Measurements from ENCODE around the gene CSTB.
A peak's percentile ranks its signal among the peaks of the same experiment; 100 is the strongest.

CSTB gene

GRCh38 chr21:43766734-43767497 is 9.2 kb downstream of the CSTB start:
- Histone ChIP-seq H3K36me3 (ENCODE audit: insufficient read depth, low read length) (no peaks in the 10 kb centered on the region), H3K27me3 (ENCODE audit: insufficient read depth, low read length) (no peaks in the 10 kb centered on the region), H3K27ac (ENCODE audit: low read depth, low read length) (no peak overlapping the region), H3K79me2 (ENCODE audit: control insufficient read depth, insufficient read depth, low read length, unreplicated experiment) (no peaks in the 10 kb centered on the region), H3K4me1 (ENCODE audit: control insufficient read depth, insufficient read depth, low read length, unreplicated experiment) (peaks cover 23% of the 10 kb centered on the region), H3K4me3 (ENCODE audit: low read depth, low read length) (no peak overlapping the region), H2AFZ (ENCODE audit: low read length, unreplicated experiment) (no peak overlapping the region)

- Histone ChIP-seq H3K27me3 (ENCODE audit: insufficient read depth, low read length) (no peaks in the 10 kb centered on the region), H3K79me2 (ENCODE audit: control insufficient read depth, insufficient read depth, low read length, unreplicated experiment) (no peaks in the 10 kb centered on the region), H3K4me1 (ENCODE audit: control insufficient read depth, insufficient read depth, low read length, unreplicated experiment) (peaks cover 23% of the 10 kb centered on the region), H3K4me3 (ENCODE audit: low read depth, low read length) (no peak overlapping the region), H2AFZ (ENCODE audit: low read length, unreplicated experiment) (no peak overlapping the region), H3K27ac (ENCODE audit: low read depth, low read length) (peak overlapping the region; percentile 34; the same call in 1 of the 2 replicates), H3K36me3 (ENCODE audit: insufficient read depth, low read length) (no peaks in the 10 kb centered on the region)
Measured at GRCh38 chr21:43764576-43765495, 11.3 kb downstream of the CSTB start.

- no peaks in the 10 kb centered on the region for H3K79me2 ChIP-seq (ENCODE audit: control insufficient read depth, insufficient read depth, low read length, unreplicated experiment)
- H3K4me3 ChIP-seq (ENCODE audit: low read depth, low read length), result no peak overlapping the region
- H3K4me1 ChIP-seq (ENCODE audit: control insufficient read depth, insufficient read depth, low read length, unreplicated experiment), result peaks cover 23% of the 10 kb centered on the region
- no peak overlapping the region for H3K27ac ChIP-seq (ENCODE audit: low read depth, low read length)
- no peaks in the 10 kb centered on the region; the same call in 1 of the 2 replicates for H3K36me3 ChIP-seq (ENCODE audit: insufficient read depth, low read length)
- H3K27me3 ChIP-seq (ENCODE audit: insufficient read depth, low read length), result no peaks in the 10 kb centered on the region
- no peak overlapping the region for H2AFZ ChIP-seq (ENCODE audit: low read length, unreplicated experiment)
Measured at GRCh38 chr21:43763901-43764523, 12.1 kb downstream of the CSTB start.

- Histone ChIP-seq H2AFZ (ENCODE audit: low read length, unreplicated experiment) (no peak overlapping the region), H3K4me3 (ENCODE audit: low read depth, low read length) (no peak overlapping the region), H3K4me1 (ENCODE audit: control insufficient read depth, insufficient read depth, low read length, unreplicated experiment) (peaks cover 23% of the 10 kb centered on the region), H3K36me3 (ENCODE audit: insufficient read depth, low read length) (no peaks in the 10 kb centered on the region; the same call in 1 of the 2 replicates), H3K27ac (ENCODE audit: low read depth, low read length) (no peak overlapping the region), H3K27me3 (ENCODE audit: insufficient read depth, low read length) (no peaks in the 10 kb centered on the region), H3K79me2 (ENCODE audit: control insufficient read depth, insufficient read depth, low read length, unreplicated experiment) (no peaks in the 10 kb centered on the region)
Measured at GRCh38 chr21:43762303-43763128, 13.6 kb downstream of the CSTB start.

DNA sequence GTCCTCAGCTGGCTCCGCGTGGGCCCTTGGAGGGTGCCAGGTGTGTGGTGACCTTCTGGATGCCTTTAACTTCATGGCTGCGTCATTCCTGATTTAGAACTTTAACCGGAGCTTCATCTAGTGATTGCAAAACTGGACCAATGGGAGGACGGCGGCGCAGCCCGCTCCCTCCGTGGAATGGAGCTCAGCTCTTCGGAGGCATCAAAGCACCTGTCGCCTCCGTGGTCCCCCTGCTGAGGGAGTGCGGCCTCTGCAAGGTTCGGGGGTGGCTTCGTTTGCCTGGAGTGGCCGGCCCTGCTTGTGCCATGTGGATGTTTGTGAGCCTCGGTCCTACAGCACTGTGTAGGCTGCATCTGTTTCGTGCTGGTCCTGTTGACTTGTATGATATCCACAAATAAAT is 14.2 kb downstream of the CSTB start:
- Histone ChIP-seq H2AFZ (ENCODE audit: low read length, unreplicated experiment) (no peak overlapping the region), H3K4me3 (ENCODE audit: low read depth, low read length) (no peak overlapping the region), H3K4me1 (ENCODE audit: control insufficient read depth, insufficient read depth, low read length, unreplicated experiment) (peaks cover 28% of the 10 kb centered on the region), H3K79me2 (ENCODE audit: control insufficient read depth, insufficient read depth, low read length, unreplicated experiment) (no peaks in the 10 kb centered on the region), H3K27me3 (ENCODE audit: insufficient read depth, low read length) (no peaks in the 10 kb centered on the region), H3K27ac (ENCODE audit: low read depth, low read length) (no peak overlapping the region), H3K36me3 (ENCODE audit: insufficient read depth, low read length) (peaks cover 3% of the 10 kb centered on the region; the same call in 1 of the 2 replicates)

DNA sequence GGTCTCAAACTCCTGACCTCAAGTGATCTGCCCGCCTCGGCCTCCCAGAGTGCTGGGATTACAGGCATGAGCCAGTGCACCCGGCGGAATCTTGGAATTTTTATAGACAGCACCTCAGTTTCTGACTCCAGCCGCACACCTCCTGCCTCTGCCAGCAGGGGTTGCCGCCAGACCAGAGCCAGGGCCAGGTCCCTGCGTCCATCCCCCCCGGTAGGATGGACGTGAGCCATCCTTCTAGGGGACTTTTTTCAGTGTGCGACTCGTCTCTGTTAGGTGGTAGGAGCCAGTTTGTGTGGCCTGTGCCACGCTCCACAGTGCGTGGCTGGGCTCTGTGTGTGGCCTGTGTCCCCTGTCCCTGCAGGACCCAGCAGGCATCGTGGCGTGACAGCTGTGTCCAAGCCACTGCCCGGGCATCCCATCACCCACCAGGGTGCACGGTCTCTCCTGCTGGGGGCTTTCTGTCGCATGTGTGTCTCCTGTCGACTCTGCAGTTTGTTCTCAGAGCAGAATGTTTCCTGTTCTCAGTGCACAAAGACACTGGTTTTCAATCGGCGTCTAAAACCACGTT is 15.6 kb downstream of the CSTB start:
- Histone ChIP-seq H2AFZ (ENCODE audit: low read length, unreplicated experiment) (no peak overlapping the region), H3K4me1 (ENCODE audit: control insufficient read depth, insufficient read depth, low read length, unreplicated experiment) (peaks cover 31% of the 10 kb centered on the region), H3K79me2 (ENCODE audit: control insufficient read depth, insufficient read depth, low read length, unreplicated experiment) (no peaks in the 10 kb centered on the region), H3K27ac (ENCODE audit: low read depth, low read length) (no peak overlapping the region), H3K36me3 (ENCODE audit: insufficient read depth, low read length) (peaks cover 10% of the 10 kb centered on the region; the same call in 1 of the 2 replicates), H3K4me3 (ENCODE audit: low read depth, low read length) (no peak overlapping the region), H3K27me3 (ENCODE audit: insufficient read depth, low read length) (no peaks in the 10 kb centered on the region)

DNA sequence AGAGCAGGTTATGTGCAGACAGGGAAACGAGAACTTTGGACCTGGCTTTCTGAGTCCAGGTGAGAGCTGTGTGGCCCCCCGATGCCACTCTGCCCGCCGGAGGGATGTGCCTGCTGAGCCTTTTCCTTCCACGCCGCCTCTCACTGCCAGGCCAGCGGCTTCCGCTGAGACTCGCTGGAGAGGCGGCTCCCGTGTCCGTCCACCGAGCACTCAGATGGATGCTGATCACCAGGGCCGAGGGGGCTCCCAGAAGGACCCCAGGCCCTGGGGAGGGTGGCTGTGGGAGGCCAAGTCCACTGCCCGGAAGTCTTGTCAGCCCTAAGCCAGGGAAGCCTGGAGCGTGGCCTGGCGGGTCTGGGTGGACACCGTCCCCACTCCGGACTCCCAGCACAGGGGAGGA is 16.5 kb downstream of the CSTB start:
- no peak overlapping the region for H3K4me3 ChIP-seq (ENCODE audit: low read depth, low read length)
- no peak overlapping the region for H3K27ac ChIP-seq (ENCODE audit: low read depth, low read length)
- peaks cover 18% of the 10 kb centered on the region; the same call in 1 of the 2 replicates for H3K36me3 ChIP-seq (ENCODE audit: insufficient read depth, low read length)
- H3K4me1 ChIP-seq (ENCODE audit: control insufficient read depth, insufficient read depth, low read length, unreplicated experiment), result peaks cover 24% of the 10 kb centered on the region
- no peaks in the 10 kb centered on the region for H3K79me2 ChIP-seq (ENCODE audit: control insufficient read depth, insufficient read depth, low read length, unreplicated experiment)
- H2AFZ ChIP-seq (ENCODE audit: low read length, unreplicated experiment), result no peak overlapping the region
- no peaks in the 10 kb centered on the region for H3K27me3 ChIP-seq (ENCODE audit: insufficient read depth, low read length)

DNA sequence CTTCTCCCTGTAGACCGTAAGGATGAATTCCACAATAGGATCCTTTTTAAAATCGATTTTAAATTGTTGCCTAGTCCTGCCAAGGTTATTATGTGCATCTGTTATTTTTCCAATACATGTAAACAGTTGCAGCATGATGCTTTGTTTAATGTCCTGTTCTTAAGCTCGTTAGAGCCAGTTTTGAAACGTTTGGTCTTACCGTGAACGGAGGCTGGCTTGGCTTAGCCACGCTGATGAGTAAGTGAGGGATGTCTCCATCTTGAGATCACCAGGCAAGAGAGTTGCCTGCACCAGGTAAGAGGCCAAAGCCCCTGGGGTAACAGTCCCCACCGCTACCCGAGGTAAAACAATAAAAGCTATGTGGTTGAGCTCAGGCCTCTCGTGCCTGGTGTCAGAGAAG is 17.3 kb downstream of the CSTB start:
- H3K4me3 ChIP-seq (ENCODE audit: low read depth, low read length), result peak overlapping the region; percentile 65
- no peaks in the 10 kb centered on the region for H3K27me3 ChIP-seq (ENCODE audit: insufficient read depth, low read length)
- peaks cover 26% of the 10 kb centered on the region; the same call in 1 of the 2 replicates for H3K36me3 ChIP-seq (ENCODE audit: insufficient read depth, low read length)
- peak overlapping the region; percentile 68 for H3K27ac ChIP-seq (ENCODE audit: low read depth, low read length)
- no peak overlapping the region for H2AFZ ChIP-seq (ENCODE audit: low read length, unreplicated experiment)
- H3K79me2 ChIP-seq (ENCODE audit: control insufficient read depth, insufficient read depth, low read length, unreplicated experiment), result no peaks in the 10 kb centered on the region
- peaks cover 22% of the 10 kb centered on the region for H3K4me1 ChIP-seq (ENCODE audit: control insufficient read depth, insufficient read depth, low read length, unreplicated experiment)

GRCh38 chr21:43758111-43758641 is 17.9 kb downstream of the CSTB start:
- Histone ChIP-seq H3K4me3 (ENCODE audit: low read depth, low read length) (peak overlapping the region; percentile 65), H3K4me1 (ENCODE audit: control insufficient read depth, insufficient read depth, low read length, unreplicated experiment) (peaks cover 22% of the 10 kb centered on the region), H2AFZ (ENCODE audit: low read length, unreplicated experiment) (no peak overlapping the region), H3K27me3 (ENCODE audit: insufficient read depth, low read length) (no peaks in the 10 kb centered on the region), H3K36me3 (ENCODE audit: insufficient read depth, low read length) (peaks cover 33% of the 10 kb centered on the region; the same call in 1 of the 2 replicates), H3K27ac (ENCODE audit: low read depth, low read length) (peak overlapping the region; percentile 68), H3K79me2 (ENCODE audit: control insufficient read depth, insufficient read depth, low read length, unreplicated experiment) (no peaks in the 10 kb centered on the region)

Measured in ACC112 (cell line).